Measurements from ENCODE around the gene CHCHD1.
"Not testable (repeated sequence)": the region's sequence is repeated elsewhere in the genome, so short reads cannot be mapped to it uniquely, and the experiment has no call there.

CHCHD1 gene

DNA sequence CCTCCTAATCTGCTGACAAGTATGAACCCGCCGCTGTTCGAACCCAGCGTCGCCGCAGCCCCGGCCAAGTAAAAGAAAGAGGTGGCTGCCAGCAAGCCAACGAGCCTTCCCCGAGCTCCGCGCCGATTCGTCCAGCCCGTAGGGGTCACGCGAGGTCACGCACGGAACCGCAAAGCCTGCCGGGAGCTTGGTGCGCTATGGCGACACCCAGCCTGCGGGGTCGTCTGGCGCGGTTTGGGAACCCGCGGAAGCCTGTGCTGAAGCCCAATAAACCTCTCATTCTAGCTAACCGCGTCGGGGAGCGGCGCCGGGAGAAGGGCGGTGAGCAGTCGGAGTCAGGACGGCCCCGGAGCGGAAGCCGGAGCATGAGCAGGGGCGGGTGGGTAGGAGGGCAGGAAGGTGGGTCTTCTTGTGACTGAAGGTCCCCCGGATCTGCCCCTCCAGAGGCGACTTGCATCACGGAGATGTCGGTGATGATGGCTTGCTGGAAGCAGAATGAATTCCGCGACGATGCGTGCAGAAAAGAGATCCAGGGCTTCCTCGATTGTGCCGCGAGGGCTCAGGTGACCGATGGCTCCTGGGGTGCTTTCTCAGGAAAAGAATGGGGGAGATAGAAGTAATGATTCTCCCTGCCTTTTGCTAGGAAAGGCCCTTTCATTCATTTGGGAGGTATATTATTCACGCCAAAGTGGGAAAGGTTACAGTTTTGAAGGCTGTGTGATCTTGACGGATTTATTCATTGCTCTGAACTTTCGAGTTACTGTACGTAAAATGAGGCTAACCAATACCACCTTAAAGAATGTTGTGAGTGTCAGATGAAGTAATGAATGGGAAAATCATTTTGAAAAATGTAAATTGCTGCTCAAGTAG is at the start of gene CHCHD1:
CHCHD1 (plus strand) TSS at position 170 of the 870 bp plus-strand sequence; CDS start at position 198, 28 bp downstream.
- peak; percentile 82 for DNase-seq (ENCODE audit: low spot score)

DNA sequence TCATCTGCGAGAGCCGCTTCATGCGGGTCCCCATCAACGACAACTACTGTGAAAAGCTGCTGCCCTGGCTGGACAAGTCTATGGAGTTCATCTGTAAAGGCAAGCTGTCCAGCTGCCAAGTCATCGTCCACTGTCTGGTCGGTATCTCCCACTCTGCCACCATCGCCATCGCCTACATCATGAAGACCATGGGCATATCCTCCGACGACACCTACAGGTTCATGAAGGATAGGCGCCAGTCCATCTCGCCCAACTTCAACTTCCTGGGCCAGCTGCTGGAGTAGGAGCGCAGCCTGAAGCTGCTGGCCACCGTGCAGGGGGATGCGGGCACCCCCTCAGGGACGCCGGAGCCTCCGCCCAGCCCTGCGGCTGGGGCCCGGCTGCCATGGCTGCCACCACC is 49.4 kb upstream of the CHCHD1 start:
- no peak for DNase-seq (ENCODE audit: low spot score)

DNA sequence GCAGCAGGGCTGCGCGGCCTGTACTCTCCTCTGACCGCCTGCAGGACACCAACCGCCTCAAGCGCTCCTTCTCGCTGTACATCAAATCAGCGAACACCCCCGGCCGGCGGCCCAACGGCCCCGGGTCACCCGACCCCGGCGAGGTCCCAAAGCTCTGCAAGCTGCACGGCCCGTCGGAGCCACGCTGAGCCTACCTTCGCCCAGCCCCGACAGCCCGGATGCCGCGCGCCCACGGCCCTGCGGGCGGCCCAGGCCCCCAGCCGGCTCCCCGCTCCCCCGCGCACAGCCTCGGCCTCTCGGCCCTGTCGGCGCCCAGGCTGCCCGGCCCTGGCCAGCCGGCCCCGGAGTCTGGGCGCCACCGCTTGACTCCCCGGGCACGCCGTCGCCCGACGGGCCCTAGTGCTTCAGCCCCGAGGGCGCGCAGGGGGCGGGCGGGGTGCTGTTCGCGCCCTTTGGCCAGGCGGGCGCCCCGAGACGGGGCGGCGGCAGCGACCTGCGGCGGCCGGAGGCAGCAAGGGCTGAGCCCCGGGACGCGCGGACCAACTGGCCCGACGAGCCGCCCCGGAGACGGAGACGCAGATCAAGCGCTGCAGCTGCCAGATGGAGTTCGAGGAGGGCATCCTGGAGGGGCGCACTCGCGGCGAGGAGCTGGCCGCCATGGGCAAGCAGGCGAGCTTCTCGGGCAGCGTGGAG is 48.8 kb upstream of the CHCHD1 start:
- DNase-seq (ENCODE audit: low spot score), result no peak

DNA sequence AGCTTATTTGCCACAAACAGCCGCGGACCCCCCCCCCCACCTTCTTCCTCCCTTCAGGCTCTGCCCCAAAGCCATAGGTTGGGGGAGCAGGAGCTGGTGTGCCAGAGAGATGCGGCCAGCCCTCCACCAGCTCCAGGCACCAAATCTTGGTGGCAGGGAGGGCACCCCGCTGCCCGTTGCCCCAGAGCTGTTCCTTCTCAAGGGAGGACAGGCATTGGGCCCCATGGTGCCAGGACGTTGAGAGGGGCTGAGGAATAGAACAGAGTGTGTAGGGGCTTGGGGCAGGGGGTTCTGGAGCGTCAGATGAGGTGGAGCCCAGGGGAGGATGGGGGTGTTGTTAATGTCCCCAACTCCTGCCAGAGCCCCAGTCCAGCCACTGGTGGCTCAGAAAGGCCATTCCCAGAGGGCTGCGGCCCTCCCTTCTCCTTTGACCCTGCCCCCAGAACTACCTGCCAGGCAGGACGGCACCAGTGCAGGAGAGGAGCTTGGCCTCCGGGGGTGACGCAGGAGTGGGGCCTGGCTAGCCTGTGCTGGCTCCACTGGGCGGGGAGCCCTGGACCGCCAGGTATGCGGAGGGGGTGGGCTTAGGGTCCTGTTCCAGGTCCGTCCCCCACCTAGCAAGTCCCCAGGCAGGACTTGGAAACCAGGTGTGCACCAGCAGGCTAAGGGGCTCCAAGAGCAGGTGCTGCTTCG is 47.7 kb upstream of the CHCHD1 start:
- DNase-seq (ENCODE audit: low spot score), result no peak

DNA sequence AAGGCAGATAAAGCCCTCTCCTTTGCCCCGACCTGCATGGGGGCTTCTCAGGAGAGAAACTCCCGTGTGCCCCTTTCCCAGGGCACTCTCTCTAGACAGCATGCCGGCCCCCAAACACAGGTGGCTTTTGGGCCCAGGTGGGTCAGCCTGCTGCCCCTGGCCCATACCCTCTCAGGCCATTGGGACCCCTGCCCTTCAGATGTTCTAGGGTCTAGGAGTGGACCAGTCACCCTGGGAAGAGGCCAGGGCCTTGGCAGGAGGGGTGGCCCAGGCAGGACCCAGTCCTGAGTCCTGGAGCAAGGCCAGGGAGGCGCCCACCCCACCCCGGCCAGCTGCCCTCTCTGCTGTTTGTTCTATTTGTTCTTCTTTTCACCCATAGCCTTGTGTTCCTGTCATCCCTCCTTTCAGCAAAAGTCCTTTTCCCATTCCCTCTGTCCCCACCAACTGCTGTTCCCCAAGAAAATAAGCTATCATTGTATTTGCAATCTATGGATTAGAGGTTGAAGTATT is 47.0 kb upstream of the CHCHD1 start:
- no peak for DNase-seq (ENCODE audit: low spot score)

DNA sequence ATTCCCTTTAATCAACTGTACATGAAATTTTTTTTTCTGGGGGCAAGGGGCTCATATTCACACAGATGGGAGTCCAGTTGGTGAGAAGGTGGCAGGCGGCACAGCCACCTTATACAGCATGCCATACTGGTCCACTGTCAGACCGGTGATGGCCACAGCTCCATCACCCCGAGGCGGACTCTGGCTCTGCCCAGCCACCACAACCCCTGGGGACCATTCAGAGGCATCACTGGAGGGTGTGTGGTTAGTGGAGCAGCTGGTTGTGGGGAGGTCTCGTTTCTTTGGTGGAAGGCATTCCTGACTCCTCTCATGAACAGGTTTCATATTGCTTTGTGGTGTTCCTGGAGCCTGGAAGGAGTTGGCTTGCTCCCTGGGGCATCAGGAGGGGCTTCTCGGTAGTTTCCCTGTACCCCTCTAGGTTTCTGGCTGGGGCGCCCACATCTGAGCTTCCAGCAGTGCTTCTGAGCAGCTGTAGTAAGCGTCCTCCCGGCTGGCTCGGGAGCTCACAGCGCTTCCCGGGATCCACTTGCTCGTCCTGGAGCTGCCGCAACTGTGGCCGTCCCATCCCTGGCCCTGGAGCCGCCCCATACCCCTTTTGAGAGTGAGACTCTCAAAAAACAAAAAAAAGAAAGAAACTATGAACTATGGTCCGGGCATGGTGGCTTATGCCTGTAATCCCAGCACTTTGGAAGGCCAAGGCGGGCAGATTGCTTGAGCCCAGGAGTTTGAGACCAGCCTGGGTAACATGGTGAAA is 41.2 kb upstream of the CHCHD1 start:
- DNase-seq (ENCODE audit: low spot score), result not testable (repeated sequence)

DNA sequence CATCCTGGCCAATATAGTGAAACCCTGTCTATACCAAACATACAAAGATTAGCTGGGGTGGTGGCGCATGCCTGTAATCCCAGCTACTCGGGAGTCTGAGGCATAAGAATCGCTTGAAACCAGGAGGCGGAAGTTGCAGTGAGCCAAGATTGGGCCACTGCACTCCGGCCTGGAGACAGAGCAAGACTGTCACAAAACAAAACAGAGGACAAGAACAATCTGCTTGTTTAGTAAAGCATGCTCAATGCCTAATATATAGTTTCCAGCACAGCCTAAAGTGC is 39.5 kb upstream of the CHCHD1 start:
- DNase-seq (ENCODE audit: low spot score), result no peak

DNA sequence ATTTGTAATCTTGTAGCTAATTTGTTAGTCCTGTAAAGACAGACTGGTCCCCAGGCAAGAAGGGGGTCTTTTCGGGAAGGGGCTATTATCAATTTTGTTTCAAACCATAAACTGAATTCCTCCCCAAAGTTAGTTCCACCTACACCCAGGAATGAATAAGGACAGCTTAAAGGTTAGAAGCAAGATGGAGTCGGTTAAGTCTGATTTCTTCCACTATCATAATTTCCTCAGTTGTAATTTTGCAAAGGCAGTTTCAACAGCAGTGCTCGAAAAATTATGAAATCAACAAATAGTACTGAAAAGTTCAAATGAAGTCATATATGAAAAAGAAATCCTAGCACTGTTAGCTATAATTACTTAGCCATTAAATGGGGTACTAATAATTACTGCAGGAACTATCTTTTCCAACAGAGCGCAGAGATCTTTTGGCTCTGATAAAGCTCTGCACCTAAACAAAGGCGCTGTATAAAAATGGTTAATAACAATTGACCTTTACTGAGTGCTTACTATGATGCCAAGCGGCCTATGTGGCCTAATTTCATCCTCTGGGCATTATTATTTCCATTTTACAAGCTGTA is 38.4 kb upstream of the CHCHD1 start:
- no peak for DNase-seq (ENCODE audit: low spot score)

DNA sequence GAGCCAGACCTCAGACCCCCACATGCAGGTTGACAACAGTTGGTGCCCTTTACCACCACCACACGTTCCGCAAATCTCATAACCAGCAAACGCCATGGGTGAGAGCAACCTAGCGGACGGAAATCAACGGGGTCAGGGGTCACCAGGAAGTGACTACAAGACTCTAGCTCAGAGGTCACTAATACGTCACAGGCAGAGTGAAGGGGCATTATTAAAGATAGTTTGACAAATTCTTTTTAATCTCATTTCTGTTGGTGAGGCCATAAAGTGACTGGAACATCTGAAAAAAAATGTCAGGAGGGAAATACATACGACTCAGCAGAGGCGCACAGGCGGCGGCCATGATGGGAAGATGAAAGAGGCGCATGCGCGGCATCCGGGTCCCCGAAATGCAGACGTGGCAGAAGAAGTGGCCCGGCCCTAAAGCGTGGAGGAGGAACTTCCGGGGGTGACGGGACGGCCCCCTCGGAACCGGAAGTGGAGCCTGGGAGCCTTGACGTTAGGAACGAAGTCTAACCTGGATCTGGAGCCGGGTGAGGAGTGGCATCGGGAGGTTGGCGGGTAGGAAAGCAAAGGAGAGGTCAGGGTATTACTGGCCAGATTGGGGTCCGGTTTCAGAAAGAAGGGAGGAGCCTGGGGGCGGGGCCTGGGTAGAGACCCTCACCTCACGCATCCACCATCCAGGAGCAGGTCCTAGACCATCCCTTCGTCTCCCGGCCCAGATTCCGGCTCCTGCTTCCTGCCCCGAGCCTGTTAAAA is 37.8 kb upstream of the CHCHD1 start, which contains the start of gene SEC24C:
SEC24C (plus strand) TSS at position 468 of the 759 bp plus-strand sequence. CDS start 2,461 bp downstream, outside the sequence.
- peak; percentile 92 for DNase-seq (ENCODE audit: low spot score)

DNA sequence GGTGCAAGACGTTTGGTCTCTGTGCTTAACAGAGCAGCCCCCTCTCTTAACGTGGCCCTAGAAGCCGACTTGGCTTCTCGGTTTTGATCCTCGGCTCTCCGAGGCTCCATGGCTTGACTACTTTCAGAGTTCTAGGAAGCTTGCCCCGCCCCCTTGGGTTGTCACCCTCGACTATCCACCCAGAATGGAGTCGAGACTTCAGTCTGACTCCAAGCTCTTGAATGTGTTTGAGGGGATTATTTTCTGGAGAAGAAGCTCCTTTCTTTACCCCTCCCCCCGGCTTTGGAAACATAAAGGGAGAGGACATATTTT is 37.2 kb upstream of the CHCHD1 start:
- DNase-seq (ENCODE audit: low spot score), result no peak

DNA sequence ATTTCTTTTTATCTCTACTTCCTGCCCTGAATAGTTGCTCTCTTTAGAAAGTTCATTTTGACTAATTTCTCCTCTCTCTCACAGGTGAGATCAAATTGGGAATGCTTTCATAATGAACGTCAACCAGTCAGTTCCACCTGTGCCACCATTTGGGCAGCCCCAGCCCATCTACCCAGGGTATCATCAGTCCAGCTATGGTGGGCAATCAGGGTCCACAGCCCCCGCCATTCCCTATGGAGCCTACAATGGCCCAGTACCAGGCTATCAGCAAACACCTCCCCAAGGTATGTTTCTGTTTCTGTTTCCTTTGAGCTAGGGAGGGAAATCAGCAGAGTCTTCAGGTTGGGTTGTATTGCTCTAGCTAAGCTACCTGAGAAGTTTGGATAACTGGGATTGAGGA is 35.1 kb upstream of the CHCHD1 start:
- no peak for DNase-seq (ENCODE audit: low spot score)

DNA sequence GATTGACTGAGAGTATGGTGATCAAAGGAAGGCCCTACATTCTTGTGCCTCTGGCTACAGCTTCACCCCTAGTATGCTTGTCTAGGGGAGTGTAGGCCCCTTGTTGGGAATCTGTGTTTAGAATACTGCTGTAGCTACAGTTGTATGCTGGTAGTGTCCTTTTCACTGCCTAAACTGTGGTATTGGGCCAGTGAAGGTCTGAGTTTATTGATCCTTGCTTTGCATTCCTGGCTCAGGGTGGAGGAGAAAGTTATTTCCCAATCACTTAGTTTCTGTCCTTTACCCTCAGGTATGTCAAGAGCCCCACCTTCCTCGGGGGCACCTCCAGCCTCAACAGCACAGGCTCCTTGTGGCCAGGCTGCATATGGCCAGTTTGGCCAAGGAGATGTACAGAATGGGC is 31.0 kb upstream of the CHCHD1 start:
- no peak for DNase-seq (ENCODE audit: low spot score)

DNA sequence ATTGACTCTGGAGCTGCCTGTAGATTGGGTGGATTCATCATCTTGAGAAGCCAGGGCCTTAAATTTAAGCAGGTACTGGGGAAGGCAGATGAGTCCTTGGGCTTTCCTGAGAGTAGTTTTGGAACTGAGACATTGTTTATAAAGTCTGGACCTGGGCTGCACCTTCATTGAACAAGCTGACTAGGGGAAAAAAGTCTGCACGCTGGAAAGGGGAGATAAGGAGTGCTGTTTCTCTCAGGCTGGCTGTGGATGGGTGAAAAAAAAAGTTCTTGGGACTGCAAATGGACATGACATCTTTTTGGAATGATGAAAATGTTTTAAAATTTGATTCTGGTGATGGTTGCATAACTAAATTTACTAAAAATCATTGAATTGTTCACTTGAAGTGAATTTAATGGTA is 25.7 kb upstream of the CHCHD1 start:
- no peak for DNase-seq (ENCODE audit: low spot score)

DNA sequence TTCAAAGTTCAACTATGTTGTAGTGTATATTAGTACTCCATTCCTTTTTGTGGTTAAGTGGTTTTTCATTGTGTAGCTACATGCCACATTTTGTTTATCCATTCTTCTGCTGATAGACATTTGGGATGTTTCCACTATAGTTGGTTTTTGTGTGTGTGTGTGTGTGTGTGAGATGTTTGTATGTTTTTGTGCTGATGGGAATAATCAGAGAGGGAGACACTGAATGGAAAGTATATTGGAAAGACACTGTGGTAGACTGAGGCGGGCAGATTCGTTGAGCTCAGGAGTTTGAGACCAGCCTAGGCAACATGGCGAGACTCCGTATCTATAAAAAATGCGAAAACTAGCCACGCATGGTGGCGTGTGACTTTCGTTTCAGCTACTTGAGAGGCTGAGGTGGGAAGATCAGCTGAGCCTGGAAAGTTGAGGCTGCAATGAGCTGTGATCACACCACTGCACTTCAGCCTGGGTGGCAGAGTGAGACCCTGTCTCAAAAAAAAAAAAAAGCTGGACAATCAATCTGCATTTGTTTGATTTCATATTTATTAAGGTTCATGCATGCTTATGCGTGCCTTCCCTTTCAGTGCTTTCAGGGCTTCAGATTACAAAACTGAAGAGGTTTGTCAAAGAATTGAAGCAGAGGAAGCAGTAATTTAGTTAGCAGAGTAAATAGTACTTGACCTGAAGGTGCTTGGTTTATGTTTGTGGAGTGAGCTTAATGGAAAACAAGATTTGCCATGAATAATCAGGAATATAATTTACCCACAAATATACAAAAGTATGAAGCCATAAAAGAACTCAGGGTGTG is 22.9 kb upstream of the CHCHD1 start:
- no peak for DNase-seq (ENCODE audit: low spot score)

DNA sequence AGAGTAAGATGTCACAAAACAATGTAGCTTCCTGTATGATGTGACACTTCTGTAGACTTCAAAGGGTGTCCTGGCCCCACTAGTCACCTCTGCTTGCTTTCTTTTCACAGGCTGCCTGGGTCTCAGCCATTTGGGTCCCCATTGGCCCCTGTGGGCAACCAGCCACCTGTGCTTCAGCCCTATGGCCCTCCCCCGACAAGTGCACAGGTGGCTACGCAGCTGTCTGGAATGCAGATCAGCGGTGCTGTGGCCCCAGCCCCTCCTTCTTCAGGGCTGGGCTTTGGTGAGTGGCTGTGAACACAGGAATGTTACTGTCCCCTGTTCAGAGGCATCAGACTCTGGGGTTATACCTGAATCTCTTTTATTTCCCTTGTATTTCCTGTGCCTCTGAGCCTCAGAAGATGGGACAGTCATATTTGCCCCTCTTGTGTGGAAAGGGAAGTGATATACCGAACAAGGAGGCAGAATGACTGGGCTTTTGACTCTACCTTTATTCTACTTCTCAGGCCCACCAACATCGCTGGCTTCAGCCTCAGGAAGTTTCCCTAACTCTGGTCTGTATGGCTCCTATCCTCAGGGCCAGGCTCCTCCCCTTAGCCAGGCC is 22.2 kb upstream of the CHCHD1 start:
- DNase-seq (ENCODE audit: low spot score), result peak; percentile 55

DNA sequence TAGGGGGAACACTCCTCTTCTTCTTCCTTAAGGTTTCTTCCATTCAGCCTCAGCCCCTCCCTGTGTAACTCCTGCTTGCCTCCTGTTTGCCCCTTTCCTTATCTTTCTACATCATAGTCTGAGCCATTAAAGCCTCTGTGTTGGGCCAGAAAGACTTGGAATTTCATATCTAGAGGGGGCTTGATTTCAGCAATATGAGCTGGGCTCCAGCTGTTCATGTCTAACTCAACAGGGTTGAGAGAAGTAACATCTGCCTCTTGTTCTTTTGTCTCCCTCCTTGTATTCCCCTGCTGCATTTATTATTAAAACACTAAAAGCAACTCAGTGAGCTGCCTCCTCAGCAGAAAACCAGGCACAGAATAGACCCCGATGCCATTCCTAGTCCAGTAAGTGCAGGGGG is 20.1 kb upstream of the CHCHD1 start:
- no peak for DNase-seq (ENCODE audit: low spot score)

DNA sequence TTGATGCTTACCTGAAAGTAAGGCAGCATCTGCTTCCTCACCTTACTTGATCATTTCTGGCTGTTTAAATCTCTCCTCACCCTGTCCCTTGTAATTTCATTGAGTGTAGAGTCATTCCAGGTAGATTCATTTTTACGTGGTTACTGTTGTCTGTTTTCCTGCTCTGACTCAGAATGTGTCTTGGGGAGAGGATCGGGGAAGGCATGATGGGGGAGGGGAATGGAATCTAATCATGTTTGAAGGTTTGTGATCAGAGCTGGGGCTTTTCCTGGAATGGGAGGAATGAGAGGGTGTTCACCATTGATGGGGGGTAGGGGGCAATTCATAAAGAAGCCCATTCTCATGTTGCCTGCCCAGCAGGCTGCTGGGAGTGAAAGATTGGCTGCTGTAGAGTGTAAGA is 18.9 kb upstream of the CHCHD1 start:
- no peak for DNase-seq (ENCODE audit: low spot score)

DNA sequence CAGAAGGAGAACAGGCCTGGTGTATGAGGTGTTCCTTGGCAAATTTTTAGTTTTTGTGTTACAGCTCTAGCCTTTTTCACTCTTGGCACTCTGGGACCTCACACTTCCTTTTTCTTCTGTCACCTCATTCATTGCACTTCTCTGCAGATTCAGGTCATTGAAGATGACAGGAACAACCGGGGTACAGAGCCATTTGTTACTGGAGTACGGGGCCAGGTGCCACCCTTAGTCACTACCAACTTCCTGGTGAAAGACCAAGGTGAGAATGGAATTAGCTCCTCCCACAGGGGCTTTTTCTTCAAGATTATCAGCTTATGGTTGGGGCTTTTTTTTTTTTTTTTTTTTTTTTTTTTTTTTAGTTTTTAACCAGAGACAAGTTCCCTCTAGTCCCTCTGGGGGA is 18.5 kb upstream of the CHCHD1 start:
- no peak for DNase-seq (ENCODE audit: low spot score)

DNA sequence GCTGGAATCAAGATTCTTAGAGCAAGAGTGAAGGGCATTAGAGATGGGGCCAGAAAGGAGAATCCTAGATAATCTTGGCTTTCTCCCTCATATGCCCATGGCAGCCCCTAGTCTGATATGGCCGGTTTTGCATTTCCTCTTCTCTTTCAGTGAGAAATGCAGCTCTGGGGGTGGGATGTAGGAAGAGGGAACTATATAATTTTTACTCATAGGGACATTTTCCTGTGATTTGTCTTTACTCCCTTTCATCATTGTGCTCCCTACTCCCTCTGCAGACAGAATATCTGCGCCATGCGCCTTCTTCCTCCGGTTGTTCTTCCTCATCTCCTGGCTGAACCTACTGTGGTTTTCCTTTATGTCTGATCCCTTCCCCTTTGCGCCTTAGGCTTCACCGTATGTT is 16.8 kb upstream of the CHCHD1 start:
- DNase-seq (ENCODE audit: low spot score), result no peak

DNA sequence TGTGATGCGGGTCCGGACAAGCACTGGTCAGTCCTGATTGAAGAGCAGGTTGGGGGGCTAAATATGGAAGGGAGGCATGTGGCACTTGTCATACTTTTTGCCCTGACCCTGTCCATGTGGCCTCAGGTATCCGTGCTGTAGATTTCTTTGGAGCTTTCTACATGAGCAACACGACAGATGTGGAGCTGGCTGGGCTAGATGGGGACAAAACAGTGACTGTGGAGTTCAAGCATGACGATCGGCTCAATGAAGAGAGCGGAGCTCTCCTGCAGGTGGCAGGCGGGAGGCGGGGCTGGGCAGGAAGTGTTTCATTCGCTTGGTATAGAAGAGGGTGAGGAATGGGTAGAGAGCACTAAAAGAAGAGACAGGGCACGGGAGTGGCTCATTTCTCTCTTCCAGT is 13.0 kb upstream of the CHCHD1 start:
- DNase-seq (ENCODE audit: low spot score), result peak; percentile 75

Measured in CD4-positive, alpha-beta T cell treated with Interleukin-6 at 100 ng/mL for 8 hours (primary cell).